Mesenchymal stem cell (in vitro differentiated cells and primary cell): ENCODE data around the gene ABCA2.

Source experiments
- DNase-seq: peaks from one replicate; pipeline ENCODE4 v3.0.0-alpha.2; 2013
- H2AFZ ChIP-seq: one replicate; pipeline ENCODE4 v1.6.1; 2013; ENCODE audit warnings: low read depth, mild to moderate bottlenecking, control low read depth, inconsistent platforms, low read length, moderate library complexity
- H2AK5ac ChIP-seq: 2 replicates; pipeline ENCODE4 v1.6.1; 2013; ENCODE audit warnings: low read length, moderate library complexity, mild to moderate bottlenecking, inconsistent platforms; ENCODE audit not compliant: severe bottlenecking
- H2BK120ac ChIP-seq: one replicate; pipeline ENCODE4 v1.6.1; 2013; ENCODE audit warnings: low read depth, mild to moderate bottlenecking, inconsistent platforms, low read length, moderate library complexity
- H2BK12ac ChIP-seq, 2 experiments: one replicate each; pipeline ENCODE4 v1.6.1; 2013; ENCODE audit warnings: inconsistent platforms in 2 of 2, low read length in 2 of 2, mild to moderate bottlenecking in 2 of 2, moderate library complexity in 2 of 2, control low read depth in 1 of 2
- H2BK15ac ChIP-seq: one replicate; pipeline ENCODE4 v1.6.1; 2013; ENCODE audit warnings: mild to moderate bottlenecking, low read depth, inconsistent platforms; ENCODE audit not compliant: poor library complexity, severe bottlenecking
- H2BK5ac ChIP-seq: 2 replicates; pipeline ENCODE4 v1.6.1; 2013; ENCODE audit warnings: low read depth, mild to moderate bottlenecking, low read length, control low read depth, inconsistent platforms; ENCODE audit not compliant: poor library complexity, severe bottlenecking
- H3K14ac ChIP-seq, 2 experiments: one replicate each; pipeline ENCODE4 v1.6.1; 2013; ENCODE audit warnings: inconsistent platforms in 2 of 2, low read length in 2 of 2, control low read depth in 1 of 2, mild to moderate bottlenecking in 1 of 2, moderate library complexity in 1 of 2
- H3K18ac ChIP-seq, 2 experiments: one replicate each; pipeline ENCODE4 v1.6.1; 2013; ENCODE audit warnings: inconsistent platforms in 2 of 2, low read length in 2 of 2, control low read depth in 1 of 2, low read depth in 1 of 2, mild to moderate bottlenecking in 1 of 2
- H3K23ac ChIP-seq, 2 experiments: one replicate each; pipeline ENCODE4 v1.6.1; 2013; ENCODE audit warnings: inconsistent platforms in 2 of 2, low read length in 2 of 2, mild to moderate bottlenecking in 2 of 2, moderate library complexity in 2 of 2, control low read depth in 1 of 2
- H3K27ac ChIP-seq: 2 replicates; pipeline ENCODE4 v1.5.1; 2013; ENCODE audit warnings: mild to moderate bottlenecking, moderate library complexity, low read length, control low read depth, inconsistent platforms; ENCODE audit not compliant: poor library complexity, severe bottlenecking
- H3K27me3 ChIP-seq, 2 experiments: 2 replicates each; pipeline versions ENCODE4 v1.6.1 to v1.7.0; 2013; ENCODE audit warnings: low read length in 2 of 2, mild to moderate bottlenecking in 2 of 2, moderate library complexity in 2 of 2, control low read depth in 1 of 2, inconsistent platforms in 1 of 2; ENCODE audit not compliant: control insufficient read depth in 1 of 2, insufficient read depth in 1 of 2
- H3K36me3 ChIP-seq, 2 experiments: 2 replicates each; pipeline versions ENCODE4 v1.6.1 to v1.7.0; 2013; ENCODE audit warnings: low read length in 2 of 2, control low read depth in 1 of 2, inconsistent platforms in 1 of 2, low read depth in 1 of 2, mild to moderate bottlenecking in 1 of 2; ENCODE audit not compliant: insufficient read depth in 2 of 2, control insufficient read depth in 1 of 2
- H3K4ac ChIP-seq, 2 experiments: one replicate each; pipeline ENCODE4 v1.6.1; 2013; ENCODE audit warnings: inconsistent platforms in 2 of 2, low read length in 2 of 2, mild to moderate bottlenecking in 2 of 2, moderate library complexity in 2 of 2, control low read depth in 1 of 2, low read depth in 1 of 2
- H3K4me1 ChIP-seq: 2 replicates; pipeline ENCODE4 v1.6.1; 2013; ENCODE audit warnings: low read depth, low read length, control low read depth; ENCODE audit not compliant: control insufficient read depth, insufficient read depth
- H3K4me2 ChIP-seq: 2 replicates; pipeline ENCODE4 v1.6.1; 2013; ENCODE audit warnings: low read length, mild to moderate bottlenecking, inconsistent platforms; ENCODE audit not compliant: poor library complexity, severe bottlenecking
- H3K4me3 ChIP-seq, 2 experiments: 2 replicates each; pipeline versions ENCODE4 v1.5.1 to v1.7.0; 2013; ENCODE audit warnings: low read length in 2 of 2, mild to moderate bottlenecking in 2 of 2, control low read depth in 1 of 2, low read depth in 1 of 2; ENCODE audit not compliant: insufficient read depth in 1 of 2
- H3K79me1 ChIP-seq: replicated peaks from 2 replicates; pipeline ENCODE4 v1.6.1; 2013; ENCODE audit warnings: mild to moderate bottlenecking, control low read depth, low read length, inconsistent platforms; ENCODE audit not compliant: poor library complexity, severe bottlenecking
- H3K9ac ChIP-seq: 2 replicates; pipeline ENCODE4 v1.7.0; 2013; ENCODE audit warnings: mild to moderate bottlenecking, low read length, moderate library complexity
- H3K9me3 ChIP-seq: 2 replicates; pipeline ENCODE4 v1.7.0; 2013; ENCODE audit warnings: mild to moderate bottlenecking, low read length; ENCODE audit not compliant: control insufficient read depth
- H4K8ac ChIP-seq: one replicate; pipeline ENCODE4 v1.6.1; 2013; ENCODE audit warnings: inconsistent platforms, mild to moderate bottlenecking, low read length, moderate library complexity
- H4K91ac ChIP-seq: one replicate; pipeline ENCODE4 v1.6.1; 2013; ENCODE audit warnings: mild to moderate bottlenecking, low read length, inconsistent platforms
- WGBS: methylation state at CpG from one replicate; pipeline ENCODE4 v1.1.7; 2013; ENCODE audit warnings: mixed read lengths; 5-methylcytosine and 5-hydroxymethylcytosine counted together

The ABCA2 gene

DNA sequence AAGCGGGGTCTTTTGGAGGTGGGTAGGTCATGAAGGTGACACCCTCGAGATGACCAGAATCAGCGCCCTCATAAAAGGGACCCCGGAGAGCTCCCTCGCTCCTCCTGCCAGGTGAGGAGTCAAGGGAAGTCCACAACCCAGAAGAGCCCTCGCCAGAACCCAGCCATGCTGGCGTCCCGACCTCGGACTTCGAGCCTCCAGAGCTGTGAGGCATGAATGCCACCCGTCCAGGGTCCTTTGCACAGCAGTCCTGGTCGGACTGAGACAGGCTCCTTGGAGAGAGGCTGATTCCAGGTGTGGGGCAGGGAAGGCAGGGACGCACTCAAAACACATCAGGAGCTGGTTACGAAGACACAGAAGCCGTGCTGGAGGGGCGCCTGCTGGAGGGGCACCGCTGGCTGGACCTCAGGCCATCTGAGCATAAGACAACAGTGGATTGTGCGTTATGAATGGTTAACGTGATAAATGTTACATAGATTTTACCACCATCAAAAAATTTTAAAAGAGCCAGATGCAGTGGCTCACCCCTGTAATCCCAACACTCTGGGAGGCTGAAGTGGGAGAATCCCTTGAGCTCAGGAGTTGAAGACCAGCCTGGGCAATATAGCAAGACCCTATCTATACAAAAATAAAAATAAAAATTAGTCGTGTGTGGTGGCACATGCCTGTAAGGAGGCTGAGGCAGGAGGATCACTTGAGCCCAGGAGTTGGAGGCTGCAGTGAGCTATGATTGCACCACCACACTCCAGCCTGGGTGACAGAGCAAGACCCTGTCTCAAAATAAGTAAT, 26.0 kb downstream of the ABCA2 start:
- Histone ChIP-seq H3K18ac (no peak overlapping the region), H3K14ac (no peak overlapping the region), H2BK120ac (no peak overlapping the region), H3K4ac (peak overlapping the region in 1 of 2 experiments; percentile 31), H3K9ac (no peak overlapping the region), H4K91ac (peak overlapping the region; percentile 47), H3K23ac (no peak overlapping the region), H2AK5ac (no peak overlapping the region), H3K4me1 (peaks cover 34% of the 10 kb centered on the region), H2BK12ac (peak overlapping the region in 1 of 2 experiments; percentile 35), H3K36me3 (no peaks in the 10 kb centered on the region), H3K27me3 (peaks cover 0 to 3% of the 10 kb centered on the region in 2 experiments), H4K8ac (no peak overlapping the region), H3K27ac (no peak overlapping the region), H3K9me3 (no peaks in the 10 kb centered on the region), H3K4me2 (no peak overlapping the region), H3K79me1 (no peaks in the 10 kb centered on the region), H2BK5ac (no peak overlapping the region), H3K4me3 (no peak overlapping the region), H2BK15ac (peak overlapping the region; percentile 67), H2AFZ (no peak overlapping the region)
- WGBS, result 93% methylated on average over 17 of the region's 20 CpGs
- no peak for DNase-seq

DNA sequence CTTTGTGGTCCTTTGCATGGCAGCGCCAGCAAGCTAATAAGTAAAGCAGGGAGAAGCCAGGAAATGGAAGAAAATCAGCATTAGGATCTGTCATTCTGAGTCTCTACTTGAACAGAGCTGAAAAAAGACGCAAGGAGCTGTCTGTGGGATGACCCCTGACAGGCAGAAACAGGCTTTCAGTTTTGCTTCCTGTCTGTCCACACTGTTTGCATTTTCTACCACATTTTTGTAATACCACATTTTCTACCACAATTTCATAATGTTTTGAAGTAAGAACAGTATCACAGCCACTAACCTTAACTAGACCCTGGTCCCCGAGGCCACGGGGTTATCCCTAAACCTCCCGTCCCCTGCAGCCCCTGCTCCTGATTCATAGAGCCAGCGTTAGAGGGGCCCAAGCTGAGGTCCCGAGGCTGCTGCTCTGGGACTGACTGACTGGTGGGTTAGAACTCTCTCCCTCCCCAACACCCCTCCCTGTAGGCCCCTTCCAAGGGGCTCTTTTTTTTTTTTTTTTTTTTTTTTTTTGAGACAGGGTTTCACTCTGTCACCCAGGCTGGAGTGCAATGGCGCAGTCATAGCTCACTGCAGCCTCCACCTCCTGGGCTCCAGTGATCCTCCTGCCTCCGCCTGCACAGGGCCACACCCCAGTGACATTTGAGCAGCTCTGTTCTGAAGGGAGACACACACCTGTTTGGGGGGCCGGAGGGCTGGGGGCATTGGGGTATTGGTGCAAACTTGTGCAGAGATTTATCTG, 27.7 kb downstream of the ABCA2 start:
- H3K36me3 ChIP-seq, result peaks cover 0 to 7% of the 10 kb centered on the region in 2 experiments
- no peak overlapping the region for H3K23ac ChIP-seq
- H2BK15ac ChIP-seq, result no peak overlapping the region
- no peak overlapping the region for H3K18ac ChIP-seq
- peak overlapping the region; percentile 13 for H3K4me2 ChIP-seq
- H2BK5ac ChIP-seq, result no peak overlapping the region
- peaks cover 47% of the 10 kb centered on the region for H3K4me1 ChIP-seq
- no peak overlapping the region for H3K14ac ChIP-seq
- WGBS, result 66% methylated on average over 10 of the region's 10 CpGs
- DNase-seq, result peak; percentile 79
- no peak overlapping the region for H2AFZ ChIP-seq
- H3K9ac ChIP-seq, result no peak overlapping the region
- no peak overlapping the region for H3K4me3 ChIP-seq
- peak overlapping the region; percentile 83 for H4K8ac ChIP-seq
- peaks cover 0 to 5% of the 10 kb centered on the region in 2 experiments for H3K27me3 ChIP-seq
- H2BK120ac ChIP-seq, result no peak overlapping the region
- H3K79me1 ChIP-seq, result no peaks in the 10 kb centered on the region
- no peak overlapping the region for H4K91ac ChIP-seq
- H2AK5ac ChIP-seq, result no peak overlapping the region
- H2BK12ac ChIP-seq, result peak overlapping the region in 1 of 2 experiments; percentile 68
- no peak overlapping the region for H3K4ac ChIP-seq
- no peaks in the 10 kb centered on the region for H3K9me3 ChIP-seq
- peak overlapping the region; percentile 72 for H3K27ac ChIP-seq

GRCh38 chr9:136997830-136998234, 30.2 kb downstream of the ABCA2 start:
- DNase-seq, result no peak
- Histone ChIP-seq H3K79me1 (peaks cover 13% of the 10 kb centered on the region), H4K8ac (no peak overlapping the region), H2BK120ac (no peak overlapping the region), H3K14ac (peak overlapping the region in 1 of 2 experiments; percentile 21), H3K4me3 (no peak overlapping the region), H3K23ac (no peak overlapping the region), H3K27me3 (peaks cover 0 to 5% of the 10 kb centered on the region in 2 experiments), H2AFZ (no peak overlapping the region), H2BK5ac (no peak overlapping the region), H2BK12ac (peak overlapping the region; percentile 67 to 80), H3K4me1 (peaks cover 59% of the 10 kb centered on the region), H3K9me3 (no peaks in the 10 kb centered on the region), H3K9ac (no peak overlapping the region), H3K4me2 (no peak overlapping the region), H4K91ac (no peak overlapping the region), H3K27ac (peak overlapping the region; percentile 43), H3K18ac (no peak overlapping the region), H3K4ac (peak overlapping the region in 1 of 2 experiments; percentile 61), H2BK15ac (no peak overlapping the region), H3K36me3 (peaks cover 0 to 28% of the 10 kb centered on the region in 2 experiments), H2AK5ac (no peak overlapping the region)
- WGBS, result 90% methylated on average over 18 of the region's 18 CpGs

GRCh38 chr9:136997371-136997770, 30.7 kb downstream of the ABCA2 start:
- H4K8ac ChIP-seq, result no peak overlapping the region
- no peak overlapping the region for H2AFZ ChIP-seq
- H3K79me1 ChIP-seq, result peaks cover 15% of the 10 kb centered on the region
- H3K14ac ChIP-seq, result no peak overlapping the region
- H3K27ac ChIP-seq, result peak overlapping the region; percentile 19
- no peaks in the 10 kb centered on the region for H3K9me3 ChIP-seq
- no peak overlapping the region for H2BK5ac ChIP-seq
- no peak for DNase-seq
- peak overlapping the region; percentile 20 to 95 for H2BK12ac ChIP-seq
- H2BK120ac ChIP-seq, result no peak overlapping the region
- H3K4ac ChIP-seq, result peak overlapping the region; percentile 30 to 61
- H3K4me1 ChIP-seq, result peaks cover 58% of the 10 kb centered on the region
- WGBS, result 87% methylated on average over 10 of the region's 10 CpGs
- no peak overlapping the region for H3K9ac ChIP-seq
- no peak overlapping the region for H3K4me3 ChIP-seq
- H3K18ac ChIP-seq, result peak overlapping the region in 1 of 2 experiments; percentile 40
- peak overlapping the region in 1 of 2 experiments; percentile 46 for H3K23ac ChIP-seq
- H2BK15ac ChIP-seq, result peak overlapping the region; percentile 60
- H3K36me3 ChIP-seq, result peaks cover 0 to 28% of the 10 kb centered on the region in 2 experiments
- H4K91ac ChIP-seq, result peak overlapping the region; percentile 2
- peaks cover 0 to 5% of the 10 kb centered on the region in 2 experiments for H3K27me3 ChIP-seq
- H2AK5ac ChIP-seq, result peak overlapping the region; percentile 47
- H3K4me2 ChIP-seq, result no peak overlapping the region
